Nephron (organoid): ENCODE results near the gene FMNL3.
"Not testable (repeated sequence)": the region's sequence is repeated elsewhere in the genome, so short reads cannot be mapped to it uniquely, and the experiment has no call there.

Source experiments
- H3K27ac Mint-ChIP-seq, 3 experiments: 2 replicates each; pipeline ENCODE4 v1.8.0; 2020; ENCODE audit warnings: mixed read lengths in 3 of 3, mild to moderate bottlenecking in 2 of 3, moderate library complexity in 1 of 3
- H3K27me3 Mint-ChIP-seq: 2 replicates; pipeline ENCODE4 v1.8.0; 2021; ENCODE audit warnings: low read depth, mild to moderate bottlenecking, moderate library complexity, mixed read lengths
- H3K36me3 Mint-ChIP-seq: 2 replicates; pipeline ENCODE4 v1.8.0; 2020; ENCODE audit warnings: low read depth, mixed read lengths
- H3K4me1 Mint-ChIP-seq: 2 replicates; pipeline ENCODE4 v1.8.0; 2020; ENCODE audit warnings: mixed read lengths
- H3K4me3 Mint-ChIP-seq, 3 experiments: 2 replicates each; pipeline ENCODE4 v1.8.0; 2020; ENCODE audit warnings: mild to moderate bottlenecking in 3 of 3, mixed read lengths in 3 of 3, moderate library complexity in 2 of 3
- H3K9me3 Mint-ChIP-seq: 2 replicates; pipeline ENCODE4 v1.8.0; 2020; ENCODE audit warnings: mixed read lengths
- TF ChIP-seq, protein P1 (sequence below), 3 experiments: fragments of 200-600 bp; sonication (generic); IDR thresholded peaks; one replicate each; pipeline ENCODE4 v1.5.0; 2021; ENCODE audit warnings: antibody characterized with exemption in 3 of 3; ENCODE audit not compliant: unreplicated experiment in 3 of 3

Gene FMNL3

DNA sequence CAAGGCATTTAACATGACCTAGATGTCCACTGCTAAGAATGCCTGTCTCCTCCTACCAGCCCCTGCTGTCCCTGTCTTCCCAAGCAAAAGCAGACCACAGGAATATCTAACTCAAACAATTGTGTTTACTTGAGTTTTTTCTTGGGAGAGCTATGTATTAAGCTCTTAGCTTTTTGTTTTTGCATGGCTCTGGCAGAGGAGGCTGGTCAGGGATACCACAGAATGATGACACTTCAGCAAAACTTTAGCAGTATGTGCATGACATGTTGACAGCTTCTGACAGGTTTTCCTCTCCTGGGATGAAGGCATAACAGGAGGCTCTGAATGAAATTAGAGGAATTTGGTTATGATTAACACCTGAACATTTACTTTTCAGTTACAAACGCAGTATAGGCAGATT is 41.1 kb upstream of the FMNL3 start:
- peaks cover 29% of the 10 kb centered on the region for H3K36me3 Mint-ChIP-seq
- H3K4me1 Mint-ChIP-seq, result peaks cover 41% of the 10 kb centered on the region
- H3K4me3 Mint-ChIP-seq, result no peak overlapping the region
- no peaks in the 10 kb centered on the region for H3K27me3 Mint-ChIP-seq
- H3K27ac Mint-ChIP-seq, result peak overlapping the region in 1 of 3 experiments; percentile 71
- TF ChIP-seq, protein P1, sequence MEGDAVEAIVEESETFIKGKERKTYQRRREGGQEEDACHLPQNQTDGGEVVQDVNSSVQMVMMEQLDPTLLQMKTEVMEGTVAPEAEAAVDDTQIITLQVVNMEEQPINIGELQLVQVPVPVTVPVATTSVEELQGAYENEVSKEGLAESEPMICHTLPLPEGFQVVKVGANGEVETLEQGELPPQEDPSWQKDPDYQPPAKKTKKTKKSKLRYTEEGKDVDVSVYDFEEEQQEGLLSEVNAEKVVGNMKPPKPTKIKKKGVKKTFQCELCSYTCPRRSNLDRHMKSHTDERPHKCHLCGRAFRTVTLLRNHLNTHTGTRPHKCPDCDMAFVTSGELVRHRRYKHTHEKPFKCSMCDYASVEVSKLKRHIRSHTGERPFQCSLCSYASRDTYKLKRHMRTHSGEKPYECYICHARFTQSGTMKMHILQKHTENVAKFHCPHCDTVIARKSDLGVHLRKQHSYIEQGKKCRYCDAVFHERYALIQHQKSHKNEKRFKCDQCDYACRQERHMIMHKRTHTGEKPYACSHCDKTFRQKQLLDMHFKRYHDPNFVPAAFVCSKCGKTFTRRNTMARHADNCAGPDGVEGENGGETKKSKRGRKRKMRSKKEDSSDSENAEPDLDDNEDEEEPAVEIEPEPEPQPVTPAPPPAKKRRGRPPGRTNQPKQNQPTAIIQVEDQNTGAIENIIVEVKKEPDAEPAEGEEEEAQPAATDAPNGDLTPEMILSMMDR (IDR thresholded peaks at IDR 0.05; ENCODE audit: unreplicated experiment in 3 of 3), result no peak
- no peaks in the 10 kb centered on the region for H3K9me3 Mint-ChIP-seq

DNA sequence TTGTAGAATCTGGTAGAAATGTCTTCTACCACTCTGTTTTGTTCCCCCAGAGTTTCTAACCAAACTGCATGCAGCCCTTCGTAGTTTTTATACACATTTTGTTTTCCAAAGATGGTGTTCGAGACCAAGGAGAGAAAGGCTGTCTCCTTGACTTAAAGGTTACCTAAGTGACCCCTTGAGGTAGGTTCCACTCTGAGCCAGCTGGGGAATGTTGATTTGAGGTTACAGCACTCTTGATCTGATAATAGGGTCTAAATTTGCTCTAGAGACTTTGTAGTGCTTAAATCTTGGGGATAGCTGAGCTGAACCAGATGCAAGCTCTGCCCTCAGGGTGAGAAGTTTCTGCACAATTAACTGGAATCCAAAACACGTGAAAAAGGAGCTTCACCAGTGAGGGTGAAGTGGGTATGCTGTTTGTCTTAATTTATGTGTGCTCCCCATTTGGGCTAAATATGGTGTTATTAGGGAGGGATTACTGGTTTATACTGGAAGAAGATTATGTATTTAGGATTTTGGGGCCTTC is 37.2 kb upstream of the FMNL3 start:
- peaks cover 17% of the 10 kb centered on the region for H3K36me3 Mint-ChIP-seq
- peaks cover 35% of the 10 kb centered on the region for H3K4me1 Mint-ChIP-seq
- peak overlapping the region in 2 of 3 experiments; percentile 30 to 40 for H3K27ac Mint-ChIP-seq
- no peaks in the 10 kb centered on the region for H3K9me3 Mint-ChIP-seq
- peak overlapping the region; percentile 63 to 93 (median 68) for H3K4me3 Mint-ChIP-seq
- TF ChIP-seq, protein P1 (IDR thresholded peaks at IDR 0.05; ENCODE audit: unreplicated experiment in 3 of 3), result no peak
- no peaks in the 10 kb centered on the region for H3K27me3 Mint-ChIP-seq

DNA sequence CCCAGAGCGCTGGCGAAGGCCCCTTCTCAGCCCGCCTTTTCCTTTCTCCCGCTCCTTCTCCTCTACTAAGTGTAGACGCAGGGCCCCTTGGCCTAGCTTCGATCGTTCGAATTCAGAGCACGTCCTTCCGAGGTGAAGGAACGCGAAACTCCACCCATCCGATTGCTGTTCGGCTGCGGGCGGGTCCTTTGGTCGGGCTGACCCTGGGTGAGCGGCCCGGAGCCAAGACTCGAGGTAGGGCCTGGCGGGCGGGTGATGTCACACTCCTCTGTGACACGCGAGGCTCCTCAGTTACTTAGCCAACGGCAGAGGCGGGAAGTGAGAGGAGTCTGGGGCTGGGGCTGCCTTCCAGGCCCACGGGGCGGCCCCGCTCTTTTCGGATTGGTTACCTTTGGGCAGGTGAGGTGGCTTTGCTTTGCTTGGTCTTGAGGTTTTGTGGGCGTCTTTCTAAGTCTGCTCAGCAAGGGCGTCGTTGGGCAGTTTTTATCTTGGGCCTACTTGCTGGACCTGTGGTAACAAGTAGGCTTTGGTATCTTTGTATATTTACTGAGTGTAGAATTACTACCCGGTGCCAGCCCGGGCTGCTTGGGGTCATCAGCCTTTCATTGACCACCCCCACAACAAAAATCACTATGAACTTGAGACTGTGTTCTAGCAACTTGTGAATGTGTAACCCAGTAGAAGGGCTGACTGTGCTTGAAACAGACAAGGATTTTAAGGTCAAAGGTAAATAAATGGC is 34.8 kb upstream of the FMNL3 start:
- Mint-ChIP-seq H3K36me3 (peaks cover 17% of the 10 kb centered on the region), H3K4me1 (peaks cover 27% of the 10 kb centered on the region), H3K27ac (peak overlapping the region; percentile 94 to 99 (median 98)), H3K4me3 (peak overlapping the region; percentile 92 to 95 (median 93)), H3K27me3 (peaks cover 4% of the 10 kb centered on the region), H3K9me3 (no peaks in the 10 kb centered on the region)
- TF ChIP-seq, protein P1 (IDR thresholded peaks at IDR 0.05; ENCODE audit: unreplicated experiment in 3 of 3), result no peak

DNA sequence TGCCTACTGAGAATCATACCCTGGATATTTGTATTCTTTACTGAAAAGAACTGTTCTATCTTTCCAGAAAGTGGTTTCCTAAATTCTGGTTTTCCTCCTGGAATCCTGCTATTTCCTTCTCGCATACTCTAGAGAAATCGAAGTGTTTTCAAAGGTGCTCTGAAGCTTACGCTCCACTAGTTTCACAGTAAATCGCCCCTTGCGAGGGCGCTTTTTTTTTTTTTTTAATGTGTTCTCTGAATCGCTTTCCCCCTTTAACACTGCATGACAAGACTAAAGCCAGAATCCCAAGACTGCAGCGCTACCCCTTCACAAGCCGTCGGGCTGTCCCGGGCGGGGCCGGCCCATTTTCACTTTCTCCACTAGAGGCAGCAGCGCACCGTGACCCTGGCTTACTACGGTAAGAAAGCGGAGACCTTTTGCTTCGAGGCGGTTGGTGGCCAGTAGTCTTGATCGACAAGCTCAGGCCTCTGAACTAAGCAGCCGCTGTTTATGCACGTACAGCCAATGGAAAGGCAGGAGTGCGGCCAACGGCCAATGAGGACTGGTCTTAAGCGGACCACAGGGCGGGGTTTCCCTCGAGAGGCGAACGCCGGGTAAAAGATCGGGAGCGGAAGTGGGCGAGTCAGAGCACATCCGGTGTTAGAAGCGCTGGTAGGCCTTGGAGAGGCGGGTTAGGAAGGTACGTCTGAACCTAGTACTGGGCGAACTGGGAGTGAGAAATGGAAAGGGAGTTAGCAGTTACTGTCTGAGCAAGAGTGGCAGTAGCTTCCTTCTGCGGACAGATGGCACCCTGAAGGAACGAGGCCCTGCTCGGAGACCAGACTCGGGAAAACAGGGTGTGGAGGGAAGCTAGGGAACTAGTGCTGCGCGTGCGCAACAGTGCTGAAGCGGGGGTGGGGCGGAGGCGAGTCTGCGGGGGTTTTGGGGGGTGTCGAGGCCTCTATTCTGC is 34.0 kb upstream of the FMNL3 start, which contains the start of gene TMBIM6:
TSS of gene TMBIM6 (plus strand) at position 628 of the 952 bp plus-strand sequence. CDS start 10,937 bp downstream, outside the sequence.
- Mint-ChIP-seq H3K9me3 (no peaks in the 10 kb centered on the region), H3K27me3 (peaks cover 4% of the 10 kb centered on the region), H3K27ac (peak within 1 kb of the TSS; percentile 94 to 99 (median 98)), H3K36me3 (peaks cover 12% of the 10 kb centered on the region), H3K4me3 (peak within 1 kb of the TSS; percentile 92 to 95 (median 93)), H3K4me1 (peaks cover 24% of the 10 kb centered on the region)
- TF ChIP-seq, protein P1 (IDR thresholded peaks at IDR 0.05; ENCODE audit: unreplicated experiment in 3 of 3), result peak; percentile 92 to 97 (median 95)

DNA sequence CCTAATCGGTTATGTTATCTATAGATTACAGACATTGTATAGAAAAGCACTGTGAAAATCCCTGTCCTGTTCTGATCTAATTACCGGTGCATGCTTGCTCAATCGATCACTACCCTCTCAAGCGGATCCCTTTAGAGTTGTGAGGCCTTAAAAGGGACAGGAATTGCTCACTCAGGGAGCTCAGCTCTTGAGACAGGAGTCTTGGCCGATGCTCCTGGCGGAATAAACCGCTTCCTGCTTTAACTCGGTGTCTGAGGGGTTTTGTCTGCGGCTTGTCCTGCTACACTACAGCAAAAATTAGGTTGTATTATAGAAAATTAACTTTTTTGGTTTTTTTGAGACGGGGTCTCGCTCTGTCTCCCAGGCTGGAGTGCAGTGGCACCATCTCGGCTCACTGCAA is 33.1 kb upstream of the FMNL3 start:
- peaks cover 24% of the 10 kb centered on the region for H3K4me1 Mint-ChIP-seq
- not testable (repeated sequence) for H3K9me3 Mint-ChIP-seq, H3K4me3 Mint-ChIP-seq, H3K27me3 Mint-ChIP-seq
- H3K36me3 Mint-ChIP-seq, result peaks cover 12% of the 10 kb centered on the region
- H3K27ac Mint-ChIP-seq, result peak overlapping the region in 1 of 3 experiments; percentile 60

DNA sequence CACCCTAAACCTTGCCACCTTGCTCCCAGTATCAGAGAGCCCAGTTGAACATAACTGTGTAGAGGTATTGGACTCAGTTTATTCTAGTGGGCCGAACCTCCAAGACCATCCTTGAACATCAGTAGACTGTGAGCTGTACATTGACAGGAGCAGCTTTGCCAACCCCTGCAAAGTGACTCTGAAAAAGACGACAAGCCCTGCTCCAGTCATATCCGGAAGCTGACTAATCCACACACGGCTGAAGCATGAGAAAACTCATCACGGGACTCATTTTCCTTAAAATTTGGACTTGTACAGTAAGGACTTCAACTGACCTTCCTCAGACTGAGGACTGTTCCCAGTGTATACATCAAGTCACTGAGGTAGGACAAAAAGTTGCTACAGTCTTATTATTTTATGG is 31.5 kb upstream of the FMNL3 start:
- H3K27ac Mint-ChIP-seq, H3K9me3 Mint-ChIP-seq, H3K36me3 Mint-ChIP-seq, H3K4me3 Mint-ChIP-seq, H3K27me3 Mint-ChIP-seq: not testable (repeated sequence)
- peaks cover 11% of the 10 kb centered on the region for H3K4me1 Mint-ChIP-seq

DNA sequence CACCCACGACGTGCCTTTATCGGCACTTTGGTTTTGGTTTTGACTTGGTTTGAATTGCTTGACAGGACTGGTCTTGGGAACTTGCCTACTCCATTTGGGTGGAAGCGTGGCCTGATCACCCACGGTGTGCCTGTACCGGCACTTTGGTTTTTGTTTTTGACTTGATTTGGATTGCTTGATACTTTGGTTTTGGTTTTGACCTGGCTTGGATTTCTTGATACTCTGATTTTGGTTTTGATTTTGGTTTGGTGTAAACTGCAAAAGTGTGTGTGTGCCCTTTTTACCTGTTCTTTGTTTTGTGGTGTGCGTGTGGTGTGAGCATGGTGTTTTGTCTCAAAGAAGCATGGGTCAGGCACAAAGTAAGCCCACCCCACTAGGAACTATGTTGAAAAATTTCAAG is 27.7 kb upstream of the FMNL3 start:
- H3K4me3 Mint-ChIP-seq, H3K27me3 Mint-ChIP-seq, H3K36me3 Mint-ChIP-seq, H3K9me3 Mint-ChIP-seq, H3K27ac Mint-ChIP-seq, H3K4me1 Mint-ChIP-seq: not testable (repeated sequence)
